HEK293 (cell line): Measurements from ENCODE around the gene RNF135.
"Not testable (repeated sequence)": the region's sequence is repeated elsewhere in the genome, so short reads cannot be mapped to it uniquely, and the experiment has no call there.

ENCODE experiments used
- HOXA7 ChIP-seq: sonication (generic); formaldehyde crosslinking; IDR thresholded peaks from 2 replicates; pipeline ENCODE4 v1.8.1; 2022; ENCODE audit warnings: missing genetic modification reagents, borderline replicate concordance
- SETDB1 ChIP-seq: IDR thresholded peaks from one replicate; pipeline ENCODE4 v1.6.1; 2017; ENCODE audit warnings: mild to moderate bottlenecking, low read length, moderate library complexity, mixed read lengths; ENCODE audit not compliant: insufficient read length
- ZNF174 ChIP-seq: fragments of 450-650 bp; formaldehyde crosslinking; IDR thresholded peaks from 2 replicates; pipeline ENCODE4 v1.5.0; 2017; ENCODE audit warnings: missing biosample characterization, mild to moderate bottlenecking, missing genetic modification characterization
- ZNF239 ChIP-seq: fragments of 450-650 bp; formaldehyde crosslinking; IDR thresholded peaks from 2 replicates; pipeline ENCODE4 v1.5.1; 2016; ENCODE audit warnings: missing biosample characterization, missing genetic modification characterization
- ZNF792 ChIP-seq: fragments of 450-650 bp; formaldehyde crosslinking; IDR thresholded peaks from 2 replicates; pipeline ENCODE4 v1.5.1; 2016; ENCODE audit warnings: missing biosample characterization, missing genetic modification characterization
- TF ChIP-seq, protein P1 (sequence below): fragments of 450-650 bp; formaldehyde crosslinking; IDR thresholded peaks from 2 replicates; pipeline ENCODE4 v1.5.1; 2016; ENCODE audit warnings: missing biosample characterization, missing genetic modification characterization
- TF ChIP-seq, protein P2 (sequence below): fragments of 450-650 bp; IDR thresholded peaks from 2 replicates; pipeline ENCODE4 v1.5.1; 2018; ENCODE audit warnings: missing biosample characterization, missing genetic modification characterization
- TF ChIP-seq, protein P3 (sequence below): fragments of 450-650 bp; formaldehyde crosslinking; IDR thresholded peaks from 2 replicates; pipeline ENCODE4 v1.5.1; 2016; ENCODE audit warnings: missing biosample characterization, missing genetic modification characterization

DNA sequence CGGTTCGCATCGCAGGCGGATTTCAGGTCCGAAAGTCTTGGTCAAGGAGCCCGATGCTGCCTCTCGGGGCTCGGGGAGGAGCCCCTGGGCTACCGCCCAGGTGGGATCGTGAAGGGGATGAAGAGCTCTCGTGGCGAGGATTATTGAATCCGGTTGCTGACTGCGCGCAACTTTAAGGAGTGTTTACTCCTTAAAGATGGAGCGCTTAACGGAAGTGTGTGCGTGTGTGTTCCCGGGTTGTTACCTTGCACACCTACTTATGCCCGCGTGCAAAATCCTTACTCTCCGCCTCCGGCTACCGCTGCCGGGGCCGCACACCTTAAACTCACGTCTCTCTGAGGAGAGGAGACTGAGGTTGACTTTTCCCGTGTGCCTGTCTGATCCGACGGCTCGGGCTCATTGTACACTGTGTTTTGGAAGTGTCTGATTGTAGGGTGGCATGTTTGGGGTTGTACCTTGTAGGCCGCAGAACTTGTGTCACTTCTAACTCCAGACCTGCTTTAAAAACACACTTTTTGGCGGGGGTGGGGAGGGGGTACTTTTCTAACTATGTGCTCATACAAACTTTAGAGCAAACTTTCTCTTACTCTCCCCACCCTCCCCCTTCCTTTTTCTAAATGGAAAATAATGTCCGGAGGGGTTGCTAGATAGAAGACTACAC lies 38.3 kb downstream of the RNF135 start:
- TF ChIP-seq, protein P1, sequence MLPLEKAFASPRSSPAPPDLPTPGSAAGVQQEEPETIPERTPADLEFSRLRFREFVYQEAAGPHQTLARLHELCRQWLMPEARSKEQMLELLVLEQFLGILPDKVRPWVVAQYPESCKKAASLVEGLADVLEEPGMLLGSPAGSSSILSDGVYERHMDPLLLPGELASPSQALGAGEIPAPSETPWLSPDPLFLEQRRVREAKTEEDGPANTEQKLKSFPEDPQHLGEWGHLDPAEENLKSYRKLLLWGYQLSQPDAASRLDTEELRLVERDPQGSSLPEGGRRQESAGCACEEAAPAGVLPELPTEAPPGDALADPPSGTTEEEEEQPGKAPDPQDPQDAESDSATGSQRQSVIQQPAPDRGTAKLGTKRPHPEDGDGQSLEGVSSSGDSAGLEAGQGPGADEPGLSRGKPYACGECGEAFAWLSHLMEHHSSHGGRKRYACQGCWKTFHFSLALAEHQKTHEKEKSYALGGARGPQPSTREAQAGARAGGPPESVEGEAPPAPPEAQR (tag by site-specific recombination), result not testable (repeated sequence)
- TF ChIP-seq SETDB1; ZNF792; ZNF174 (tag by site-specific recombination); HOXA7 (CRISPR knock-in tag); ZNF239 (tag by site-specific recombination): not testable (repeated sequence)
- TF ChIP-seq, protein P2, sequence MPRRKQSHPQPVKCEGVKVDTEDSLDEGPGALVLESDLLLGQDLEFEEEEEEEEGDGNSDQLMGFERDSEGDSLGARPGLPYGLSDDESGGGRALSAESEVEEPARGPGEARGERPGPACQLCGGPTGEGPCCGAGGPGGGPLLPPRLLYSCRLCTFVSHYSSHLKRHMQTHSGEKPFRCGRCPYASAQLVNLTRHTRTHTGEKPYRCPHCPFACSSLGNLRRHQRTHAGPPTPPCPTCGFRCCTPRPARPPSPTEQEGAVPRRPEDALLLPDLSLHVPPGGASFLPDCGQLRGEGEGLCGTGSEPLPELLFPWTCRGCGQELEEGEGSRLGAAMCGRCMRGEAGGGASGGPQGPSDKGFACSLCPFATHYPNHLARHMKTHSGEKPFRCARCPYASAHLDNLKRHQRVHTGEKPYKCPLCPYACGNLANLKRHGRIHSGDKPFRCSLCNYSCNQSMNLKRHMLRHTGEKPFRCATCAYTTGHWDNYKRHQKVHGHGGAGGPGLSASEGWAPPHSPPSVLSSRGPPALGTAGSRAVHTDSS (tag by site-specific recombination), result 0 out of 2 replicates have a peak, but pooled peaks have one; percentile 19
- TF ChIP-seq, protein P3, sequence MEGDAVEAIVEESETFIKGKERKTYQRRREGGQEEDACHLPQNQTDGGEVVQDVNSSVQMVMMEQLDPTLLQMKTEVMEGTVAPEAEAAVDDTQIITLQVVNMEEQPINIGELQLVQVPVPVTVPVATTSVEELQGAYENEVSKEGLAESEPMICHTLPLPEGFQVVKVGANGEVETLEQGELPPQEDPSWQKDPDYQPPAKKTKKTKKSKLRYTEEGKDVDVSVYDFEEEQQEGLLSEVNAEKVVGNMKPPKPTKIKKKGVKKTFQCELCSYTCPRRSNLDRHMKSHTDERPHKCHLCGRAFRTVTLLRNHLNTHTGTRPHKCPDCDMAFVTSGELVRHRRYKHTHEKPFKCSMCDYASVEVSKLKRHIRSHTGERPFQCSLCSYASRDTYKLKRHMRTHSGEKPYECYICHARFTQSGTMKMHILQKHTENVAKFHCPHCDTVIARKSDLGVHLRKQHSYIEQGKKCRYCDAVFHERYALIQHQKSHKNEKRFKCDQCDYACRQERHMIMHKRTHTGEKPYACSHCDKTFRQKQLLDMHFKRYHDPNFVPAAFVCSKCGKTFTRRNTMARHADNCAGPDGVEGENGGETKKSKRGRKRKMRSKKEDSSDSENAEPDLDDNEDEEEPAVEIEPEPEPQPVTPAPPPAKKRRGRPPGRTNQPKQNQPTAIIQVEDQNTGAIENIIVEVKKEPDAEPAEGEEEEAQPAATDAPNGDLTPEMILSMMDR (tag by site-specific recombination), result not testable (repeated sequence)
